DND-41 (cell line): Measurements from ENCODE around the gene SLC44A1.

Experiments
- ATAC-seq: fragments of 200-7000 bp; cut with Tn5 transposase; 3 replicates; pipeline ENCODE4 v1.9.1; 2021; ENCODE audit warnings: low read depth; ENCODE audit not compliant: insufficient read depth
- DNase-seq: peaks from one replicate; pipeline ENCODE4 v3.0.0-alpha.2; 2020
- H2AFZ ChIP-seq: 2 replicates; pipeline ENCODE4 v1.6.0; 2012; ENCODE audit warnings: low read depth, low read length
- H3K27ac ChIP-seq: 2 replicates; pipeline ENCODE4 v1.5.1; 2012; ENCODE audit warnings: low read length, inconsistent platforms
- H3K27me3 ChIP-seq: fragments of 200-600 bp; sonication (generic); 2 replicates; pipeline ENCODE4 v1.6.0; 2012; ENCODE audit warnings: low read length, mild to moderate bottlenecking, inconsistent platforms; ENCODE audit not compliant: insufficient read depth, poor library complexity
- H3K36me3 ChIP-seq: 2 replicates; pipeline ENCODE4 v1.5.1; 2012; ENCODE audit warnings: low read length, inconsistent platforms; ENCODE audit not compliant: insufficient read depth
- H3K4me1 ChIP-seq: 2 replicates; pipeline ENCODE4 v1.5.1; 2012; ENCODE audit warnings: mild to moderate bottlenecking, low read length; ENCODE audit not compliant: insufficient read depth
- H3K4me2 ChIP-seq: 2 replicates; pipeline ENCODE4 v1.6.0; 2012; ENCODE audit warnings: mild to moderate bottlenecking, moderate library complexity, low read length, inconsistent platforms; ENCODE audit not compliant: insufficient read depth
- H3K4me3 ChIP-seq, 2 experiments: fragments of 200-600 bp in 1 of 2; shearing (Covaris generic) in 1 of 2; 2 replicates each; pipeline ENCODE4 v1.5.1; 2012 to 2016; ENCODE audit warnings: inconsistent platforms in 2 of 2, low read length in 2 of 2, mild to moderate bottlenecking in 2 of 2, low read depth in 1 of 2, moderate library complexity in 1 of 2
- H3K79me2 ChIP-seq: 2 replicates; pipeline ENCODE4 v1.6.0; 2012; ENCODE audit warnings: low read length, inconsistent platforms; ENCODE audit not compliant: insufficient read depth
- H3K9ac ChIP-seq: 2 replicates; pipeline ENCODE4 v1.6.0; 2012; ENCODE audit warnings: low read depth, mild to moderate bottlenecking, inconsistent platforms, low read length, moderate library complexity
- H3K9me3 ChIP-seq: 2 replicates; pipeline ENCODE4 v1.5.1; 2012; ENCODE audit warnings: low read length, moderate library complexity, mild to moderate bottlenecking, inconsistent platforms; ENCODE audit not compliant: insufficient read depth, severe bottlenecking
- H4K20me1 ChIP-seq: 2 replicates; pipeline ENCODE4 v1.6.0; 2012; ENCODE audit warnings: low read length; ENCODE audit not compliant: insufficient read depth
- EZH2 ChIP-seq: IDR thresholded peaks from 3 replicates; pipeline ENCODE4 v1.6.1; 2012; ENCODE audit warnings: borderline replicate concordance, low read depth, mild to moderate bottlenecking, moderate library complexity, low read length, inconsistent platforms; ENCODE audit not compliant: severe bottlenecking
- TF ChIP-seq, protein P1 (sequence below): IDR thresholded peaks from 2 replicates; pipeline ENCODE4 v1.5.1; 2012; ENCODE audit warnings: borderline replicate concordance, low read length, moderate library complexity, mild to moderate bottlenecking; ENCODE audit not compliant: poor library complexity, severe bottlenecking; ENCODE audit errors: extremely low read depth

Gene SLC44A1

DNA sequence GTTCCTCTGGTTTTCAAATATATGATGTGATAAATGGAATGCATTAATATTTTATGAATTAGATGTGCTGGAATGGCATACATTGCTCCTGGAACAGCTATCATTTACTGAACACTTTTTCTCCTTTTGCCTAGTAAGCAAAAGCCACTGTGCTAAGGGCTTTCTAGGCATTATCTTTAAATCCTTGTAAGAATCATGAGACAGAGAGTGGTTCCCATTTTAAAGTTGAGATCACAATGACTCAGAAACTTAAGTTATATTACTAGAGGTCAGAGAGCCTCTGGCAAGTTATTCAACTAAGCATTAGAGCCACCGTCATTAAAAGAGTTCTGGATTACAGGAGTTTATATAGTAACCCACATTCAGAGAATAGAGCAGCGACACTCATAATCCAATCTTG is 176.7 kb downstream of the SLC44A1 start:
- DNase-seq = no peak
- peaks cover 4% of the 10 kb centered on the region for H3K27me3 ChIP-seq

DNA sequence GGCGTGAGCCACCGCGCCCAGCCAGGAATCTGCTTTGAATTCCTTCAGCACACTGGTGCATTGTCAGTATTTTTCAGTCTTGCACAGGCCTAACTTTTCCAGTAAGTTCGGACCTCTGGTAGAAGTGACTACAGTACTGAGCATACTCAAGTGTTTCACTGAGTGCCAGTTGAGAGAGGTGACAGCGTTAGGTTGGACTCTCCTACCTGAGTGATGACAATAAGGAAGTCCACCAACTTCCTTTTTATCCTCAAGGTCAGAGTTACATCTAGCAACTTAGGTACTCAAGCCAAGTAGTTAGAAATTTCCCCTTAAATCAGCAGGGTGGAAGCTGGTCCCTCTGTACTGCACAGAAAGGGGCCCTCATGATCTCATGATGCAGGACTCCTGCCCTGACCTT is 177.4 kb downstream of the SLC44A1 start:
- no peaks in the 10 kb centered on the region for H3K4me1 ChIP-seq
- peaks cover 4% of the 10 kb centered on the region for H3K27me3 ChIP-seq
- no peaks in the 10 kb centered on the region for H3K36me3 ChIP-seq
- no peak overlapping the region for H3K9ac ChIP-seq
- H3K79me2 ChIP-seq = no peaks in the 10 kb centered on the region
- H3K27ac ChIP-seq = no peak overlapping the region
- no peak for TF ChIP-seq EZH2
- TF ChIP-seq, protein P1, sequence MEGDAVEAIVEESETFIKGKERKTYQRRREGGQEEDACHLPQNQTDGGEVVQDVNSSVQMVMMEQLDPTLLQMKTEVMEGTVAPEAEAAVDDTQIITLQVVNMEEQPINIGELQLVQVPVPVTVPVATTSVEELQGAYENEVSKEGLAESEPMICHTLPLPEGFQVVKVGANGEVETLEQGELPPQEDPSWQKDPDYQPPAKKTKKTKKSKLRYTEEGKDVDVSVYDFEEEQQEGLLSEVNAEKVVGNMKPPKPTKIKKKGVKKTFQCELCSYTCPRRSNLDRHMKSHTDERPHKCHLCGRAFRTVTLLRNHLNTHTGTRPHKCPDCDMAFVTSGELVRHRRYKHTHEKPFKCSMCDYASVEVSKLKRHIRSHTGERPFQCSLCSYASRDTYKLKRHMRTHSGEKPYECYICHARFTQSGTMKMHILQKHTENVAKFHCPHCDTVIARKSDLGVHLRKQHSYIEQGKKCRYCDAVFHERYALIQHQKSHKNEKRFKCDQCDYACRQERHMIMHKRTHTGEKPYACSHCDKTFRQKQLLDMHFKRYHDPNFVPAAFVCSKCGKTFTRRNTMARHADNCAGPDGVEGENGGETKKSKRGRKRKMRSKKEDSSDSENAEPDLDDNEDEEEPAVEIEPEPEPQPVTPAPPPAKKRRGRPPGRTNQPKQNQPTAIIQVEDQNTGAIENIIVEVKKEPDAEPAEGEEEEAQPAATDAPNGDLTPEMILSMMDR = no peak
- no peak overlapping the region for H3K4me3 ChIP-seq
- DNase-seq = no peak
- no peak overlapping the region for H3K4me2 ChIP-seq
- no peaks in the 10 kb centered on the region for H3K9me3 ChIP-seq
- no peak overlapping the region for H2AFZ ChIP-seq
- ATAC-seq = no peak
- no peaks in the 10 kb centered on the region for H4K20me1 ChIP-seq

More for the DNA sequence above, 176.7 kb downstream of the SLC44A1 start:
- Histone ChIP-seq H3K27ac (no peak overlapping the region), H3K4me1 (no peaks in the 10 kb centered on the region), H3K9me3 (no peaks in the 10 kb centered on the region), H3K4me3 (no peak overlapping the region), H3K36me3 (no peaks in the 10 kb centered on the region), H2AFZ (no peak overlapping the region), H3K79me2 (no peaks in the 10 kb centered on the region), H4K20me1 (no peaks in the 10 kb centered on the region), H3K9ac (no peak overlapping the region), H3K4me2 (no peak overlapping the region)
- TF ChIP-seq, protein P1 = no peak
- TF ChIP-seq EZH2 = no peak
- ATAC-seq = no peak

DNA sequence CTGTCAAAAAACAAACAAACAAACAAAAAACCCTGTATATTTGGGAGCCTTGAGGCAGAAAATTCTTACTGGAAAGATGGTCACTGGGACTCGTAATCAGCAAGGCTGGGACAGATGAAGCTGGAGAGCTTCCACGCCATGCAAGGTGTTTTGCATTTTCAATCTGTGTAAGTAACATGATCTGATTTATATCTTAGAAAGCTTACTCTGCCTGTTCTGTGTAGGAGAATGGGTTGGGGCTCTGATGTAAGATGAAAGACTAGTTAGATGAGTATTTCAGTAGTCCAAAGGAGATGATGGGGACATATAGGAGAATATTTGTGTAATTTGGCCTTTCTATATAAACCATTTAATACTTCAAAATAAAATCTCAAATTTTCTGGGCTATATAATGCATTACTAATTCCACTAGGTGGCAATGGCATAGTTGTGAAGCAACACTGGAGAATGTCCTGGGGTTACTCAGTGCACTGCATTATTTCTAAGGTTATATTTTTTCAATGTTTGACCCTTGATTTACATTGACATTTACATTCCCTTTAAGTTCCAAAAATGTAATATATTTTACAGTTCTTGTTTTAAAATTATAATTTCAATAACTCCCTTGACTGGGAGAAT is 181.5 kb downstream of the SLC44A1 start:
- no peak overlapping the region for H3K27ac ChIP-seq
- no peaks in the 10 kb centered on the region for H3K36me3 ChIP-seq
- H3K4me3 ChIP-seq = no peak overlapping the region
- H4K20me1 ChIP-seq = no peaks in the 10 kb centered on the region
- ATAC-seq (peak; percentile 66; the same call in 2 of the 3 replicates), DNase-seq (no peak)
- no peak overlapping the region for H3K4me2 ChIP-seq
- H3K27me3 ChIP-seq = peaks cover 2% of the 10 kb centered on the region
- no peak overlapping the region for H2AFZ ChIP-seq
- no peak for TF ChIP-seq EZH2
- TF ChIP-seq, protein P1 = peak; percentile 51
- no peaks in the 10 kb centered on the region for H3K79me2 ChIP-seq
- no peaks in the 10 kb centered on the region for H3K4me1 ChIP-seq
- H3K9me3 ChIP-seq = no peaks in the 10 kb centered on the region
- H3K9ac ChIP-seq = no peak overlapping the region
